ENCODE data around the gene CHD5. TPM values are rescaled to one million over a fixed set of nuclear protein-coding genes. Genes with fewer than 3 reads are reported as not detected.

The CHD5 gene
- total RNA-seq, 1 experiment from 2014 or later = 1.6 TPM

GRCh38 chr1:6086762-6087376 lies 93.3 kb downstream of the CHD5 start:
- DNase-seq = no peak
- Histone ChIP-seq H3K14ac (ENCODE audit: insufficient read depth, low read length) (no peak overlapping the region), H2BK20ac (ENCODE audit: low read depth, low read length, poor library complexity, severe bottlenecking) (no peak overlapping the region), H4K8ac (replicated peaks; ENCODE audit: insufficient read length, low read depth, low read length) (no peak overlapping the region), H3K4ac (ENCODE audit: low read depth, low read length) (no peak overlapping the region), H3K9ac (ENCODE audit: extremely low read depth, insufficient read length, low read length) (no peak overlapping the region), H3K27me3 (ENCODE audit: insufficient read depth, low read length) (no peaks in the 10 kb centered on the region; the same call in 1 of the 2 replicates), H4K5ac (ENCODE audit: insufficient read length, low read depth, low read length) (no peak overlapping the region), H3K27ac (ENCODE audit: insufficient read length, low read depth, low read length) (no peak overlapping the region), H3K23ac (ENCODE audit: insufficient read length, low read depth, low read length) (no peak overlapping the region), H3K79me1 (ENCODE audit: insufficient read depth, low read depth, low read length, poor library complexity, severe bottlenecking) (no peaks in the 10 kb centered on the region), H3K4me2 (ENCODE audit: insufficient read depth, insufficient read length, low read length) (no peak overlapping the region), H2BK15ac (ENCODE audit: low read depth, low read length) (no peak overlapping the region), H2AFZ (ENCODE audit: low read length) (no peak overlapping the region), H4K91ac (ENCODE audit: insufficient read length, low read depth, low read length) (no peak overlapping the region), H2BK5ac (ENCODE audit: insufficient read length, low read length) (no peak overlapping the region), H3K18ac (ENCODE audit: insufficient read length, low read depth, low read length) (no peak overlapping the region), H3K56ac (ENCODE audit: insufficient read length, low read depth, low read length) (no peak overlapping the region), H3K9me3 (ENCODE audit: control insufficient read depth, low read depth, low read length) (no peaks in the 10 kb centered on the region), H3T11ph (ENCODE audit: low read length) (no peak overlapping the region), H3K4me1 (ENCODE audit: insufficient read depth, low read length) (no peaks in the 10 kb centered on the region), H2BK120ac (ENCODE audit: low read depth, low read length, poor library complexity, severe bottlenecking) (no peak overlapping the region), H3K79me2 (ENCODE audit: insufficient read depth, low read length) (no peaks in the 10 kb centered on the region), H4K20me1 (ENCODE audit: control insufficient read depth, insufficient read depth, insufficient read length) (no peaks in the 10 kb centered on the region), H2AK5ac (ENCODE audit: insufficient read length, low read length) (no peak overlapping the region), H3K23me2 (ENCODE audit: insufficient read length, low read depth, low read length, poor library complexity, severe bottlenecking) (no peaks in the 10 kb centered on the region), H2BK12ac (ENCODE audit: insufficient read length, low read depth, low read length) (no peak overlapping the region)
- Mint-ChIP-seq H3K4me3 (no peak overlapping the region), H3K27me3 (ENCODE audit: low read depth) (no peaks in the 10 kb centered on the region), H3K9me3 (no peaks in the 10 kb centered on the region), H3K27ac (no peak overlapping the region), H3K4me1 (peaks cover 7 to 10% of the 10 kb centered on the region in 2 experiments; a peak in 3 of 4 replicates), H3K36me3 (ENCODE audit: insufficient read depth in 1 of 3, low read depth in 3 of 3) (no peaks in the 10 kb centered on the region)
- no CpG with 5 or more reads among the region's 15 CpGs for WGBS (ENCODE audit: extremely low coverage, insufficient read length, low lambda C conversion rate)
- TF ChIP-seq, protein P1, sequence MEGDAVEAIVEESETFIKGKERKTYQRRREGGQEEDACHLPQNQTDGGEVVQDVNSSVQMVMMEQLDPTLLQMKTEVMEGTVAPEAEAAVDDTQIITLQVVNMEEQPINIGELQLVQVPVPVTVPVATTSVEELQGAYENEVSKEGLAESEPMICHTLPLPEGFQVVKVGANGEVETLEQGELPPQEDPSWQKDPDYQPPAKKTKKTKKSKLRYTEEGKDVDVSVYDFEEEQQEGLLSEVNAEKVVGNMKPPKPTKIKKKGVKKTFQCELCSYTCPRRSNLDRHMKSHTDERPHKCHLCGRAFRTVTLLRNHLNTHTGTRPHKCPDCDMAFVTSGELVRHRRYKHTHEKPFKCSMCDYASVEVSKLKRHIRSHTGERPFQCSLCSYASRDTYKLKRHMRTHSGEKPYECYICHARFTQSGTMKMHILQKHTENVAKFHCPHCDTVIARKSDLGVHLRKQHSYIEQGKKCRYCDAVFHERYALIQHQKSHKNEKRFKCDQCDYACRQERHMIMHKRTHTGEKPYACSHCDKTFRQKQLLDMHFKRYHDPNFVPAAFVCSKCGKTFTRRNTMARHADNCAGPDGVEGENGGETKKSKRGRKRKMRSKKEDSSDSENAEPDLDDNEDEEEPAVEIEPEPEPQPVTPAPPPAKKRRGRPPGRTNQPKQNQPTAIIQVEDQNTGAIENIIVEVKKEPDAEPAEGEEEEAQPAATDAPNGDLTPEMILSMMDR (conservative IDR thresholded peaks at IDR 0.05) = no peak
